ENCODE data around the gene TM4SF18. TPM values are rescaled to one million over a fixed set of nuclear protein-coding genes. Genes with fewer than 3 reads are reported as not detected.

TM4SF18 gene
- total and polyA plus RNA-seq, 8 donors, result 2.4 to 10.6 (median 3.9) TPM

GRCh38 chr3:149313542-149313941 lies 19.9 kb downstream of the TM4SF18 start:
- Histone ChIP-seq H3K4me3 (no peak overlapping the region), H3K9me3 (no peaks in the 10 kb centered on the region), H3K27ac (no peak overlapping the region), H3K4me1 (peaks cover 0 to 9% (median 0%) of the 10 kb centered on the region in 3 donors), H3K27me3 (no peaks in the 10 kb centered on the region), H3K36me3 (no peaks in the 10 kb centered on the region)
- DNase-seq (no peak), ATAC-seq (no peak), FAIRE-seq (no peak)
- TF ChIP-seq CTCF (IDR thresholded peaks at IDR 0.05), result no peak
- 85 to 88% methylated on average over 1 of the region's 1 CpG for WGBS, 2 donors
- intact Hi-C loops (cut with DNase I), result no loop called here

GRCh38 chr3:149310796-149311534 lies 22.5 kb downstream of the TM4SF18 start:
- Histone ChIP-seq H3K27ac (peak overlapping the region in 2 of 4 donors; percentile 39 to 47), H3K27me3 (no peaks in the 10 kb centered on the region), H3K4me1 (peaks cover 0 to 9% (median 0%) of the 10 kb centered on the region in 3 donors), H3K9me3 (no peaks in the 10 kb centered on the region), H3K36me3 (no peaks in the 10 kb centered on the region), H3K4me3 (no peak overlapping the region)
- FAIRE-seq (no peak), ATAC-seq (peak in 2 of 4 donors; percentile 27 to 73), DNase-seq (no peak)
- intact Hi-C loops (cut with DNase I), result no loop called here
- 83 to 87% methylated on average over 7 of the region's 7 CpGs for WGBS, 2 donors
- TF ChIP-seq CTCF (IDR thresholded peaks at IDR 0.05), result no peak

GRCh38 chr3:149307435-149307783 lies 26.0 kb downstream of the TM4SF18 start:
- H3K36me3 ChIP-seq, result no peaks in the 10 kb centered on the region

GRCh38 chr3:149306751-149307434 lies 26.5 kb downstream of the TM4SF18 start:
- no peak for FAIRE-seq
- 97 to 99% methylated on average over 2 of the region's 2 CpGs for WGBS, 2 donors
- no peak for TF ChIP-seq CTCF (IDR thresholded peaks at IDR 0.05)
- no peak for DNase-seq
- intact Hi-C loops (cut with DNase I), result no loop called here
- H3K4me3 ChIP-seq, result no peak overlapping the region
- no peaks in the 10 kb centered on the region for H3K36me3 ChIP-seq
- ATAC-seq, result no peak
- no peaks in the 10 kb centered on the region for H3K9me3 ChIP-seq
- no peaks in the 10 kb centered on the region for H3K27me3 ChIP-seq
- H3K27ac ChIP-seq, result no peak overlapping the region
- H3K4me1 ChIP-seq, result peaks cover 0 to 9% (median 0%) of the 10 kb centered on the region in 3 donors

More at GRCh38 chr3:149307435-149307783, 26.0 kb downstream of the TM4SF18 start:
- no peak for TF ChIP-seq CTCF (IDR thresholded peaks at IDR 0.05)
- Histone ChIP-seq H3K4me3 (no peak overlapping the region), H3K4me1 (peaks cover 0 to 9% (median 0%) of the 10 kb centered on the region in 3 donors), H3K27me3 (no peaks in the 10 kb centered on the region), H3K9me3 (no peaks in the 10 kb centered on the region), H3K27ac (no peak overlapping the region)
- WGBS, 2 donors, result 95 to 100% methylated on average over 1 of the region's 1 CpG
- FAIRE-seq (no peak), DNase-seq (no peak), ATAC-seq (no peak)
- intact Hi-C loops (cut with DNase I), result no loop called here

GRCh38 chr3:149305376-149305775 lies 28.1 kb downstream of the TM4SF18 start:
- no peak for DNase-seq
- no peak for TF ChIP-seq CTCF (IDR thresholded peaks at IDR 0.05)
- FAIRE-seq, result no peak
- Histone ChIP-seq H3K27me3 (no peaks in the 10 kb centered on the region), H3K9me3 (no peaks in the 10 kb centered on the region), H3K36me3 (no peaks in the 10 kb centered on the region), H3K4me3 (no peak overlapping the region), H3K27ac (no peak overlapping the region), H3K4me1 (peaks cover 0 to 7% (median 7%) of the 10 kb centered on the region in 3 donors)
- 95 to 97% methylated on average over 2 of the region's 2 CpGs for WGBS, 2 donors
- intact Hi-C loops (cut with DNase I), result no loop called here
- no peak for ATAC-seq
